GM21360 (cell line): ENCODE measurements around the gene SHISA4.

ENCODE experiments used
- ATAC-seq: cut with Tn5 transposase; IDR thresholded peaks from one replicate; pipeline ENCODE4 v1.9.1; 2021; ENCODE audit warnings: mild to moderate bottlenecking, moderate library complexity; ENCODE audit not compliant: unreplicated experiment

The SHISA4 gene

GRCh38 chr1:201880928-201881571 is 7.6 kb upstream of the SHISA4 start:
- ATAC-seq: no peak

GRCh38 chr1:201881617-201882016 is 7.1 kb upstream of the SHISA4 start:
- no peak for ATAC-seq

GRCh38 chr1:201882665-201883132 is 6.0 kb upstream of the SHISA4 start:
- ATAC-seq: peak; percentile 62

DNA sequence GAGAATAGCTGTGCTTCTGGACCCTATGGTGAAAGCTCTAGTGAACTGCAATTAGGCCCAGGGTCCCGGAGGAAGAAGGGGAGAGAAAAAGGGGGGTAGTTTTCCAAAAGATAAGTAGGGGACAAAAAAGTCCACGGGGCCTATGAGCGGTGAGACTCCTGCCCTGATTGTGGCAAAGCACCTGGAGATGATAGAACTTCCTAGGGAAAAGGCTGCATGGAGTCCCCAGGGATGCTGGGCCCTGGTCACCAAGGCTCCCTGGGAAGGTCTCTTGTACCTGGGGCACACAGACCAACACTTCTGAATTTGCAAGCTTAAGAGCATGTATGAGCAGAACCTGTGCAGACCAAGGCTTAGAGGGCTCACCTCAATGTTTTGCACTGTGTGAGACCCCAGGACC is 5.4 kb upstream of the SHISA4 start:
- ATAC-seq: no peak

DNA sequence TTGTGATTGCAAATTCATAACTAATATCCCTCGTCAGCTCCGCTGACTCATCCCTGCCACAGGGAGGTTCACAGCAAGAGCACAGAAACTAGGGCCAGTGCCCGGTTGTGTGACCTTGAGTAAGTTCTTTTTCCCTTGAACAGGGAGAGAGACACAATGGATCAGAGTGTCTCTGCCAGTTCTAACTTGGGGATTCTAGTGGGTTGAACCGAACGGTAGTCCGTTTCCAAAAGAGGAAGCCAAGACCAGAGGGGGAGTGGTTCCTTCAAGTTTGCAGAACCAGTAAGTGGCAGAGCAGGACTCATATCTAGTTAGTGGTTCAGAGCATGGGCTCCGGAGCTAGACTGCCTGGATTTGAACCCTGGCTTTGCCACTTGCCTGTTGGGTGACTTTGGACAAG is 4.9 kb upstream of the SHISA4 start:
- ATAC-seq: no peak

GRCh38 chr1:201884425-201884824 is 4.3 kb upstream of the SHISA4 start:
- no peak for ATAC-seq

DNA sequence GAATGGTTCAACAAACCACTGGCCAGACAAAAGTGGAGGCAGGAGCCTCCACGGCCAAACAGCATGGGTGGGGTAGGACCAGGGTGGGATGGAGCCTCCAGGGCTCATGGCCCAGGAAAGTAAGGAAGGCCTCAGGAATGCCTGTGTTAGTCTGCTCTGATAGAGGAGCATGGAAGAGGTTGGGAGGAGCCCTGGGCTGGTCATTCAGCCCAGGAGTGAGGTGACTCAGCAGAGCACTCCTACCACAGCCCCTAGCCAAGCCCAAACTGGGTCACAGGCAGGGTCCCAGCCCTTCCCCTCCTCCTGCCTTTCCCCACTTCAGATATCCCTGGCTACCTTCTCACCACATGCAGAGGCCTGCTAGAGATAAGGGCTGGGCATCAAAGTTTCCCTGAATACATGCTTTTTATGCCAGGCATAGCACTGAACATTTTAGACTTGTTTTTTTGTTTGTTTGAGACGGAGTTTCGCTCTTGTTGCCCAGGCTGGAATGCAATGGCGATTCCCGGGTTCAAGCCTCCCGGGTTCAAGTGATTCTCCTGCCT is 3.1 kb upstream of the SHISA4 start:
- ATAC-seq: no peak

- no peak for ATAC-seq
Observed at GRCh38 chr1:201886103-201886885, 2.4 kb upstream of the SHISA4 start.

DNA sequence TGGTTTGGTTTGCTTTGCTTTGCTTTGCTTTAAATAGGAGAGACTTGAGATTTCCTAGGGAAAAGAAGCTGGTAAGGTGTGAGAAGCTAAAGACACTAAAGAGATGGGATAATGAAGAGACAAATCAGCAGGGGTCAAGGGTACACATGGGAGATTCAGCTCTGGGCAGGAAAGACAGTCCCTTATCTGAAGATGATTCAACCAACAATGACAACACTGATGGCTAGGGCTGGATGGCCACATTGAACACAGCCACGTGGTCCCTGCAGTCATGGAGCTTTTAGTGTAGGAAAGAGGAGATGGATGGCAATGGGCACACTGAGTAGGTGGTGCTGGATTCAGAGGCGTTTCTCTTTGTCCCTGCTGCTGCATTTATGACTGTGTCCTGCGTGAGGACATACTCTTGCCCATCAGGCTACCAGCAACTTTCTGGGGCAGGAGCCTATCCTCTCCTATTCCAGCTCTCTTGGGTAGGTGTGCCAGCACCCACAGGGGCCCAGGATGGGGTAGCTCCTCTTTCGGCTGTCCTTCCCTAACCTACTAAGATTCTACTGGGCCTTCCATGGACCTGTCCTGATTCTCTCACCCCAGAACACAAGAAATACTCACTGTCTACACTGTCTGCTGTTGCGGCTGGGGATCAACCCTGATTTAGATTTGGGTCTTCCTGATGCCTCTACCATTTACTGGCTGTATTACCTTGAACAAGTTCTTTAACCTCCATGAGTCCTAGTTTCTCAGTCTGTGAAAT is 1.4 kb upstream of the SHISA4 start:
- ATAC-seq: no peak

DNA sequence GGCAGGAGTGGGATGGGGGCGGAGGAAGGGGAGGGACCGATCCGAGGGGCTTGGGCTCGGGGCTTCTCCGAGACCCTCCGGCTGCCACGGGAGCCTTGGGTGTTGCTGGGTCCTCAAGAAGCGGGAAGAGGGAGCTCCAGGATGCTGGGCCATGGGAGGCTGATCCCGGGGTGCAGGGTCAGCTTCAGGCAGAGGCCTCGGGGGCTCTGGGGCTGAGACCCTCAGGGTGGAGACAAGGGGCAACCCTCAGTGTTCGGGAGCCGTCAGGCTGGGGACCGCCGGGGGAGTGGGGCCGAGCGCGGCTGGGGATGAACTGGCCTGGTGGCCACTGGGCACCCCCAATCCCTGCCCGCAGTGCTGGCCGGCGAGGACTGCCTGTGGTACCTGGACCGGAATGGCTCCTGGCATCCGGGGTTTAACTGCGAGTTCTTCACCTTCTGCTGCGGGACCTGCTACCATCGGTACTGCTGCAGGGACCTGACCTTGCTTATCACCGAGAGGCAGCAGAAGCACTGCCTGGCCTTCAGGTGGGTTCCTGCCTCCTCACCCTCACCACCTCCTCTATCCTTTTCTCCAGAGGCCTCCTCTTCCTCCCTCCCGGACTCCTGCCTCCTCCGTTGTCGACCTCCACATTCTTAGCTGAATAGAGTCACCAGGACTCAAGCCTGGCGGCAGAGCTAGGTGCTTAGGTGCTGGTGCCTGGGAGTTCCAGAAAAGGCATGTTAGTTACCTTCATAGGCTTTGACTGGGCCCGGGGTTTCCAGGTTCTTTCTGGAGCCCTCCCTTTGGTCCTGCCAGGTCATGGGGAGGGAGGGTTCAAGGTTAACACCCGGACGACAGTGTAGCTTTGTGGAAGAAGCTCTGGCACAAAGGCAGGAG is 631 bp downstream of the SHISA4 start:
- ATAC-seq: no peak

DNA sequence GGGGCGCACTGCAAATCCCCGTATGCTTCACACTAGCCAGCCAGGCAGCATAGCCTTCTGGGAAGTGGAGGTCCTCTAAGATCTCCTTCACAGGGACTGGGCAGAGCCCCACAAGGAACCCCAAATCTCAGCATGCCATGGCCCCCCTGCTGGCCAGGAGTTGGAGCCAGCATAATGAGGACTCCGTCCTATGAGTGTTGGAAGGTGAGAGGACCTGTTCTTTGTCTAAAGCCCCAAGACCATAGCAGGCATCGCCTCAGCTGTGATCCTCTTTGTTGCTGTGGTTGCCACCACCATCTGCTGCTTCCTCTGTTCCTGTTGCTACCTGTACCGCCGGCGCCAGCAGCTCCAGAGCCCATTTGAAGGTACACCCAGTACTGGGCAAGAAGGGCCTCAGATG is 1.5 kb downstream of the SHISA4 start:
- no peak for ATAC-seq

GRCh38 chr1:201890806-201891450 is 2.2 kb downstream of the SHISA4 start:
- no peak for ATAC-seq

DNA sequence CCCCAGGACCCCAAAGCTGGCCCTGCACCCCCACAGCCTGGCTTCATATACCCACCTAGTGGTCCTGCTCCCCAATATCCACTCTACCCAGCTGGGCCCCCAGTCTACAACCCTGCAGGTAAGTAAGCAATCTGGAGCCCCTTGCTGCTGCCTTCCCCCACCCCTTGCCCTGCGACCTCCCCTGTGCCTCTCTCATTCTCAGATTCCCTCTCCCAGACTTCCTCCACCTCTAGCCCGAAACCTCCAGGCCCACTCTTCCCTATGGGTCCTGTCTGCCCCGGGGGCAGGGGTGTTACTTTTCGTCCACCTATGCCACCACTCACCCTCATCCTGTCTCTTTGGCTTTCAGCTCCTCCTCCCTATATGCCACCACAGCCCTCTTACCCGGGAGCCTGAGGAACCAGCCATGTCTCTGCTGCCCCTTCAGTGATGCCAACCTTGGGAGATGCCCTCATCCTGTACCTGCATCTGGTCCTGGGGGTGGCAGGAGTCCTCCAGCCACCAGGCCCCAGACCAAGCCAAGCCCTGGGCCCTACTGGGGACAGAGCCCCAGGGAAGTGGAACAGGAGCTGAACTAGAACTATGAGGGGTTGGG is 2.9 kb downstream of the SHISA4 start:
- ATAC-seq: no peak

GRCh38 chr1:201892211-201892610 is 3.5 kb downstream of the SHISA4 start:
- no peak for ATAC-seq

- ATAC-seq: no peak
Observed at GRCh38 chr1:201893431-201893830, 4.7 kb downstream of the SHISA4 start.

DNA sequence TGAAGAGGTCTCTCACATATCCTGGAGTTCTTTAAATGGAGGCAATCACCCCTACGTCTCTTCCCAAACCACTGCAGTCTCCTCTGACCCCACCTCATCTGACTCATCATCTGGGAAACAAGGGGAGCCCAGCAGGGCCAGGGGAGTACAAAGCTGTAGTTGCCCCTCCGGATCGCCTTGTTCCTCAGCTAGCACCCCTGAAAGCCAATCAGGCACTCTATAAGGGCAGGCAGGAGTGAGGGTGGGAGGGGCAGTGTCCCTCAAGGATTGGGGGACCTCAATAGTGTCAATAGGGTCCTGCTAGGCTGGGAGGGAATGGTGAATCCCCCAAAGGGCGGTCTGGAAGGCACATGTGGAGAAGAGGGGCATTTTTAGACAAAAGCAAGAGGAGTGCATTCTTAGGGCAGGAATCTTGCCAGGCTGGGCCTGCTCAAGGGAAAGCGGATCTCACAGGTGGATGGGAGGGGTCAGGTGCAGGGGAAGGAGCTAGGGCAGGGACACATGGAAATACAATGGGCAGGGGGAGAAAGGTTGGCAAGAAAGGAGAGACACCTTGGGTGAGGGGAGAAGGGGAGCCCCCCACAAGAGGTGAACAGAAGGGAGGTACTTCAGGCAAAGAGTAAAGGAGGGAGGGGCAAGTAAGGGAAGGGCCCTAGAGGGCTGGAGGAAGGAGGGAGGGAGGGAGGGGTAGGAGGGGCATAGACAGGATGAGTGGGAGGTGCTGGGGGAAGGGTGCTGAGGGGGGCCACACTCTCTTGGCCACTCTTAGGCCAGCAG is 5.8 kb downstream of the SHISA4 start:
- no peak for ATAC-seq

DNA sequence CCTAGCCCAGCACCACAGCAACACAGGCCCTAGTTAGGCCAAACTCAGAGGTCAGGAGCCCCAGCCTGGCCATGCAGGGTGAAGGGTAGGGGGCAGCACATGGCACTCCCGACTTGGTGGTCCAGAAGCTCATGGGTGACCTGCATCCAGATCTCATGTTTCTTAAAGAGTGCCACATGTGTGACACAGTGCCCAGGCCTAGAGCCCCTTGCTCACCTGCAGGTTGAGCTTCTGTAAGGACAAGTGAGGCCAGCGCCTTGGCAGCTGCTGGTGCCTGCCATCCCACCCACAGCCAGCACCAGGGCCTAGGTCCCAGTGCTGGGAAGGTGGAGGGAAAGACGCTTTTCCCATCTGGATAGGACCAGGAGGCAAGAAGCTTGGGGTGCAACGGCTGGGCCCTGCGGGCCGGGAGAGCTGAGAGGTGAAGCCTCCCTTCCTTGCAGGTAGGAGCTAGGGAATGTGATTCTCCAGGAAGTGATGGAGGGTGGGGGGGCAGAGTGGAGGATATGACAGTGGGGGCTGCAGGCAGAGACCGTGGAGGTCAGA is 6.5 kb downstream of the SHISA4 start:
- ATAC-seq: no peak
